GM12878 (cell line): Measurements from ENCODE around the gene MAGI1. TPM values are rescaled to one million over a fixed set of nuclear protein-coding genes. Genes with fewer than 3 reads are reported as not detected.

Experiments
- ATAC-seq: fragments of 200-7000 bp; cut with Tn5 transposase; 3 replicates; pipeline ENCODE4 v1.9.1; 2020; ENCODE audit warnings: mild to moderate bottlenecking, moderate library complexity
- BruUV-seq: library from RNA; stranded (reverse); fragments of 400-500 nt; replicated peaks from 2 replicates; lab custom pipeline; 2021; lab: Mats Ljungman, UMichigan
- CTCF ChIA-PET: fragments of 300-600 bp; sonication (Branson Sonifier 250); formaldehyde crosslinking; extraction: SDS; loops from one replicate; lab custom pipeline; 2021; ENCODE audit warnings: inconsistent platforms; lab: Yijun Ruan, JAX
- POLR2A ChIA-PET: fragments of 350-600 bp; formaldehyde crosslinking; extraction: SDS; loops from one replicate; lab custom pipeline; 2021; ENCODE audit warnings: inconsistent platforms; lab: Charles Lee
- RAD21 ChIA-PET: fragments of 300-600 bp; sonication (Branson Sonifier 250); formaldehyde crosslinking; loops from one replicate; lab custom pipeline; 2023; ENCODE audit warnings: antibody characterized with exemption; ENCODE audit not compliant: unreplicated experiment; lab: Charles Lee
- SMC1A ChIA-PET: fragments of 300-600 bp; sonication (Branson Sonifier 250); formaldehyde crosslinking; loops from one replicate; lab custom pipeline; 2023; ENCODE audit not compliant: unreplicated experiment, uncharacterized antibody; lab: Charles Lee
- DNase-seq: peaks from one replicate; pipeline ENCODE4 v3.0.0-alpha.2; 2011; ENCODE audit warnings: low read depth, low spot score
- FAIRE-seq: peaks from 3 replicates; lab custom pipeline; 2011; peaks lifted over from hg19 to GRCh38; lab: Jason Lieb, UNC
- H2AFZ ChIP-seq: 2 replicates; pipeline ENCODE4 v1.6.0; 2011; ENCODE audit warnings: low read depth, low read length, control low read depth; ENCODE audit not compliant: control insufficient read depth
- H3K27ac ChIP-seq: 2 replicates; pipeline ENCODE4 v1.5.1; 2011; ENCODE audit warnings: control low read depth; ENCODE audit not compliant: control insufficient read depth, insufficient read depth
- H3K27me3 ChIP-seq, 2 experiments: replicated peaks in 1 of 2; 2 replicates each; pipeline versions ENCODE4 v1.6.0 to v1.6.1; 2011; ENCODE audit warnings: low read length in 1 of 2; ENCODE audit not compliant: control insufficient read depth in 2 of 2, insufficient read depth in 2 of 2
- H3K36me3 ChIP-seq, 2 experiments: 2 replicates each; pipeline ENCODE4 v1.5.1; 2011; ENCODE audit warnings: low read length in 1 of 2; ENCODE audit not compliant: control insufficient read depth in 2 of 2, insufficient read depth in 2 of 2
- H3K4me1 ChIP-seq: 2 replicates; pipeline ENCODE4 v1.6.1; 2011; ENCODE audit warnings: mild to moderate bottlenecking, low read length, moderate library complexity, mixed read lengths; ENCODE audit not compliant: control insufficient read depth, insufficient read depth
- H3K4me2 ChIP-seq: 2 replicates; pipeline ENCODE4 v1.6.0; 2011; ENCODE audit warnings: control low read depth; ENCODE audit not compliant: control insufficient read depth, insufficient read depth
- H3K4me3 ChIP-seq: fragments of 200-600 bp; sonication (generic); 2 replicates; pipeline ENCODE4 v1.5.1; 2016
- H3K79me2 ChIP-seq: 2 replicates; pipeline ENCODE4 v1.6.0; 2011; ENCODE audit warnings: low read length; ENCODE audit not compliant: control insufficient read depth, insufficient read depth
- H3K9ac ChIP-seq: 2 replicates; pipeline ENCODE4 v1.8.0; 2011; ENCODE audit warnings: low read length, control low read depth, mixed read lengths; ENCODE audit not compliant: control insufficient read depth, insufficient read depth
- H3K9me3 ChIP-seq: replicated peaks from 3 replicates; pipeline ENCODE4 v1.5.1; 2011; ENCODE audit warnings: mild to moderate bottlenecking, low read length; ENCODE audit not compliant: control insufficient read depth, insufficient read depth
- H4K20me1 ChIP-seq: 2 replicates; pipeline ENCODE4 v1.6.0; 2011; ENCODE audit not compliant: control insufficient read depth, insufficient read depth
- ZNF592 ChIP-seq: fragments of 450-650 bp; IDR thresholded peaks from 2 replicates; pipeline ENCODE4 v1.6.1; 2017; ENCODE audit warnings: mild to moderate bottlenecking, moderate library complexity
- WGBS: methylation state at CpG from one replicate; pipeline ENCODE4 v1.1.6; 2016; ENCODE audit warnings: low lambda C conversion rate; ENCODE audit not compliant: insufficient replicate concordance, insufficient coverage; ENCODE audit errors: missing lambda C conversion rate; 5-methylcytosine and 5-hydroxymethylcytosine counted together
- in situ Hi-C: fragments of 300-500 bp; cut with MboI; formaldehyde crosslinking; loops from 9 replicates; pipeline ENCODE4 v1.14.3; 2018; ENCODE audit warnings: mixed read lengths
- intact Hi-C: fragments of 100-400 bp; cut with micrococcal nuclease; formaldehyde crosslinking; loops from one replicate; pipeline ENCODE4 v1.14.2; 2022; ENCODE audit not compliant: unreplicated experiment
- polyA plus RNA-seq, 11 experiments: library from polyadenylated mRNA; depleted of rRNA in 4 of 11; unstranded in 6 of 11; stranded (reverse) in 5 of 11; fragments of >200 nt; fragmentation: Nextera tagmentation in 4 of 11; fragmentation: Illumina TruSeq in 1 of 11; extraction: Ambion mirVana in 4 of 11; extraction: Trizol in 1 of 11; gene quantifications; 1 replicate in 1 of 11; 2 replicates in 10 of 11; pipeline versions ENCODE4 v1.2.1 to v1.2.3, GENCODE V29; 2011 to 2016; ENCODE audit warnings: inconsistent platforms in 2 of 11, missing spikeins in 2 of 11, low read depth in 1 of 11
- total RNA-seq, 4 experiments: library from RNA; depleted of rRNA in 3 of 4; stranded (reverse); fragments of >200 nt in 3 of 4; fragmentation: Illumina TruSeq in 1 of 4; extraction: Trizol in 1 of 4; gene quantifications; 2 replicates each; pipeline versions ENCODE4 v1.2.1 to v1.2.3, GENCODE V29; 2013 to 2021

MAGI1 gene
- total and polyA plus RNA-seq, 10 of the 15 experiments (the other 5 are each of a cell fraction or from before 2014, with no cell fraction given): 0.02 to 3.3 (median 0.29) TPM; not detected in 1

DNA sequence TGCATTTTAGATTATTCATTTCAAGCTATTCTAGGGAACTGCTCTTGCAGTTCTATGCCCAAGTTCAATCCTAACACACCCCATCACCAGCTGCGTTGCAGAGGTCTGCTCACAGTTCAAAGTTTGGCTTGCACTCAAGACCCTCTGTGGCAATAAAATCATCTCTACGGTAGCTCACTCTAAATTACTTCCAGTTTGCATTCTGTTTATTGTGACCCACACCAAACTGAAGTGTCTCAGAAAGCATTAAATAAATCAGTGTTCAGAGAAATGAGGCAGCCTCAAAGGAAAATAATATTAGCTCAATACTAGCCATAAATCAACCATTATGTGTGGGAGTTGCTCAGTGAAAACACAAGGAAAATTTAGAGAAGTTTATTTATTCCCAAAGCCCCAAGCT is 250.3 kb downstream of the MAGI1 start:
- ATAC-seq (no peak), FAIRE-seq (no peak), DNase-seq (no peak)
- TF ChIP-seq ZNF592: no peak
- Histone ChIP-seq H3K36me3 (no peaks in the 10 kb centered on the region), H3K4me3 (no peak overlapping the region), H3K27ac (no peak overlapping the region), H2AFZ (no peak overlapping the region), H3K4me2 (no peak overlapping the region), H3K4me1 (no peaks in the 10 kb centered on the region), H3K9ac (no peak overlapping the region), H4K20me1 (no peaks in the 10 kb centered on the region), H3K9me3 (no peaks in the 10 kb centered on the region), H3K79me2 (no peaks in the 10 kb centered on the region), H3K27me3 (no peaks in the 10 kb centered on the region; a peak in 1 of 4 replicates)
- WGBS: 6% methylated on average over 2 of the region's 2 CpGs
- ChIA-PET RAD21 (no interaction called here), CTCF (interaction anchor here (1.0 kb wide), 1 partner anchor 11 kb away, joined by 3 read pairs; no protein-coding TSS in a partner anchor), SMC1A (interaction anchor here (1.0 to 1.1 kb wide), 2 partner anchors 10 to 23 kb away, joined by 3 read pairs; no protein-coding TSS in a partner anchor), POLR2A (no interaction called here)
- no TSS peak for BruUV-seq
- in situ Hi-C loops (loop anchor here (10.0 kb wide), 1 partner anchor 346 kb away; no protein-coding TSS in a partner anchor), intact Hi-C loops (loop anchor here (10.0 kb wide), 1 partner anchor 1036 kb away; no protein-coding TSS in a partner anchor)
